Natural killer cell (primary cell): ENCODE measurements around the gene PRR19. TPM values are rescaled to one million over a fixed set of nuclear protein-coding genes. Genes with fewer than 3 reads are reported as not detected.

ENCODE experiments used
- ATAC-seq, 3 donors: fragments of 150-1000 bp in 2 of 3; fragments of 200-7000 bp in 1 of 3; cut with Tn5 transposase; 1 replicate in 1 of 3; 2 replicates in 2 of 3; pipeline ENCODE4 v1.10.0; 2021; ENCODE audit warnings: mild to moderate bottlenecking in 2 of 3, moderate library complexity in 2 of 3
- DNase-seq, 2 donors: peaks; one replicate each; pipeline versions ENCODE4 v3.0.0 to v3.0.0-alpha.2; 2013 to 2021; ENCODE audit warnings: mixed read lengths in 1 of 2
- H3K27ac ChIP-seq: one replicate; pipeline ENCODE4 v1.5.1; 2013; ENCODE audit warnings: mild to moderate bottlenecking, low read length
- H3K27me3 ChIP-seq: one replicate; pipeline ENCODE4 v1.6.1; 2013; ENCODE audit warnings: low read length; ENCODE audit not compliant: control insufficient read depth, insufficient read depth
- H3K36me3 ChIP-seq: one replicate; pipeline ENCODE4 v1.6.1; 2013; ENCODE audit warnings: low read length; ENCODE audit not compliant: control insufficient read depth, insufficient read depth
- H3K4me1 ChIP-seq: one replicate; pipeline ENCODE4 v1.6.1; 2013; ENCODE audit warnings: low read length; ENCODE audit not compliant: control insufficient read depth, insufficient read depth
- H3K4me3 ChIP-seq: one replicate; pipeline ENCODE4 v1.5.1; 2013; ENCODE audit warnings: low read length
- H3K9me3 ChIP-seq: one replicate; pipeline ENCODE4 v1.6.1; 2013; ENCODE audit warnings: low read length; ENCODE audit not compliant: control insufficient read depth, insufficient read depth
- H3K27ac Mint-ChIP-seq, 2 donors: one replicate each; pipeline ENCODE4 v1.8.0; 2022; ENCODE audit warnings: mild to moderate bottlenecking in 2 of 2, mixed read lengths in 2 of 2, moderate library complexity in 1 of 2
- H3K27me3 Mint-ChIP-seq, 2 donors: one replicate each; pipeline ENCODE4 v1.8.0; 2022; ENCODE audit warnings: low read depth in 2 of 2, mixed read lengths in 2 of 2
- H3K36me3 Mint-ChIP-seq: one replicate; pipeline ENCODE4 v1.8.0; 2022; ENCODE audit warnings: mixed read lengths
- H3K4me1 Mint-ChIP-seq, 2 donors: one replicate each; pipeline ENCODE4 v1.8.0; 2022; ENCODE audit warnings: mixed read lengths in 2 of 2
- H3K4me3 Mint-ChIP-seq: one replicate; pipeline ENCODE4 v1.8.0; 2022; ENCODE audit warnings: mild to moderate bottlenecking, moderate library complexity, mixed read lengths
- H3K9me3 Mint-ChIP-seq, 2 donors: one replicate each; pipeline ENCODE4 v1.8.0; 2022; ENCODE audit warnings: mixed read lengths in 2 of 2
- CTCF ChIP-seq: fragments of 200-600 bp; IDR thresholded peaks from one replicate; pipeline ENCODE4 v1.8.0; 2022; ENCODE audit warnings: antibody characterized with exemption
- WGBS: methylation state at CpG from one replicate; pipeline ENCODE4 v1.1.7; 2013; ENCODE audit warnings: missing lambda C conversion rate; ENCODE audit not compliant: insufficient coverage; 5-methylcytosine and 5-hydroxymethylcytosine counted together
- intact Hi-C: fragments of 100-400 bp; cut with micrococcal nuclease; formaldehyde crosslinking; loops from one replicate; pipeline ENCODE4 v1.14.2; 2022
- total RNA-seq, 4 donors: library from RNA; stranded (reverse); fragments of 120-200 nt in 1 of 4; gene quantifications; one replicate each; pipeline versions ENCODE4 v1.2.3 to v1.2.4, GENCODE V29; 2013 to 2022

The PRR19 gene
- total RNA-seq, 3 donors from 2014 or later (not counting 1 experiment from before 2014, with no cell fraction given) = not detected

- Histone ChIP-seq H3K4me3 (no peak overlapping the region), H3K27ac (no peak overlapping the region), H3K27me3 (no peaks in the 10 kb centered on the region), H3K4me1 (peaks cover 45% of the 10 kb centered on the region), H3K36me3 (peaks cover 32% of the 10 kb centered on the region), H3K9me3 (no peaks in the 10 kb centered on the region)
- Mint-ChIP-seq H3K36me3 (no peaks in the 10 kb centered on the region), H3K27me3 (no peaks in the 10 kb centered on the region), H3K4me1 (peaks cover 16 to 19% of the 10 kb centered on the region in 2 donors), H3K27ac (no peak overlapping the region), H3K9me3 (no peaks in the 10 kb centered on the region), H3K4me3 (no peak overlapping the region)
- intact Hi-C loops = no loop called here
- DNase-seq (peak in 1 of 2 donors; percentile 15), ATAC-seq (no peak)
- no peak for TF ChIP-seq CTCF
- WGBS = 88% methylated on average over 9 of the region's 9 CpGs
Measured at GRCh38 chr19:42272535-42272897, 29.4 kb upstream of the PRR19 start.

GRCh38 chr19:42272989-42273406 is 28.9 kb upstream of the PRR19 start:
- Mint-ChIP-seq H3K4me1 (peaks cover 16 to 19% of the 10 kb centered on the region in 2 donors), H3K9me3 (no peaks in the 10 kb centered on the region), H3K4me3 (no peak overlapping the region), H3K36me3 (no peaks in the 10 kb centered on the region), H3K27me3 (no peaks in the 10 kb centered on the region), H3K27ac (no peak overlapping the region)
- intact Hi-C loops = no loop called here
- H3K9me3 ChIP-seq = no peaks in the 10 kb centered on the region
- DNase-seq = no peak
- TF ChIP-seq CTCF = no peak
- H3K4me3 ChIP-seq = no peak overlapping the region
- peaks cover 32% of the 10 kb centered on the region for H3K36me3 ChIP-seq
- H3K27ac ChIP-seq = no peak overlapping the region
- no peak for ATAC-seq
- H3K27me3 ChIP-seq = no peaks in the 10 kb centered on the region
- H3K4me1 ChIP-seq = peaks cover 41% of the 10 kb centered on the region
- WGBS = 98% methylated on average over 23 of the region's 23 CpGs

GRCh38 chr19:42273407-42274064 is 28.4 kb upstream of the PRR19 start:
- Histone ChIP-seq H3K36me3 (peaks cover 32% of the 10 kb centered on the region), H3K4me3 (no peak overlapping the region), H3K27ac (no peak overlapping the region), H3K9me3 (no peaks in the 10 kb centered on the region), H3K27me3 (no peaks in the 10 kb centered on the region), H3K4me1 (peaks cover 45% of the 10 kb centered on the region)
- Mint-ChIP-seq H3K9me3 (no peaks in the 10 kb centered on the region), H3K4me1 (peaks cover 21 to 24% of the 10 kb centered on the region in 2 donors), H3K27me3 (no peaks in the 10 kb centered on the region), H3K4me3 (no peak overlapping the region), H3K36me3 (no peaks in the 10 kb centered on the region), H3K27ac (peak overlapping the region in 1 of 2 donors; percentile 48)
- 97% methylated on average over 43 of the region's 43 CpGs for WGBS
- DNase-seq (no peak), ATAC-seq (no peak)
- intact Hi-C loops = no loop called here
- no peak for TF ChIP-seq CTCF
